ENCODE measurements around the gene RPL41.
A peak's percentile ranks its signal among the peaks of the same experiment; 100 is the strongest.

The RPL41 gene

GRCh38 chr12:56127888-56128669 is 11.6 kb downstream of the RPL41 start, which contains the start of gene ESYT1:
ESYT1 (plus strand) TSS chr12:56128267; CDS start chr12:56128320, 53 bp downstream.
- DNase-seq (ENCODE audit: low read depth), result peak; percentile 100

- no peak for DNase-seq (ENCODE audit: low read depth)
Measured at GRCh38 chr12:56128670-56129205, 12.3 kb downstream of the RPL41 start.

- DNase-seq (ENCODE audit: low read depth), result no peak
Measured at GRCh38 chr12:56129206-56129941, 12.9 kb downstream of the RPL41 start.

- no peak for DNase-seq (ENCODE audit: low read depth)
Measured at GRCh38 chr12:56129942-56130495, 13.6 kb downstream of the RPL41 start.

GRCh38 chr12:56130876-56131275 is 14.4 kb downstream of the RPL41 start:
- no peak for DNase-seq (ENCODE audit: low read depth)

GRCh38 chr12:56134897-56135296 is 18.5 kb downstream of the RPL41 start:
- DNase-seq (ENCODE audit: low read depth), result no peak

- no peak for DNase-seq (ENCODE audit: low read depth)
Measured at GRCh38 chr12:56137853-56138571, 21.6 kb downstream of the RPL41 start.

- DNase-seq (ENCODE audit: low read depth), result no peak
Measured at GRCh38 chr12:56141946-56142784, 25.7 kb downstream of the RPL41 start.

- DNase-seq (ENCODE audit: low read depth), result no peak
Measured at GRCh38 chr12:56143217-56143616, 26.8 kb downstream of the RPL41 start.

- DNase-seq (ENCODE audit: low read depth), result no peak
Measured at GRCh38 chr12:56143870-56144269, 27.4 kb downstream of the RPL41 start.

- DNase-seq (ENCODE audit: low read depth), result no peak
Measured at GRCh38 chr12:56145217-56145616, 28.8 kb downstream of the RPL41 start.

GRCh38 chr12:56146492-56147460 is 30.3 kb downstream of the RPL41 start:
- DNase-seq (ENCODE audit: low read depth), result no peak

GRCh38 chr12:56150563-56150962 is 34.1 kb downstream of the RPL41 start:
- DNase-seq (ENCODE audit: low read depth), result no peak

- DNase-seq (ENCODE audit: low read depth), result no peak
Measured at GRCh38 chr12:56151672-56152131, 35.3 kb downstream of the RPL41 start.

- peak; percentile 77 for DNase-seq (ENCODE audit: low read depth)
Measured at GRCh38 chr12:56152132-56152755, 35.8 kb downstream of the RPL41 start, which contains the start of gene MYL6B. MYL6B (plus strand) TSS chr12:56152587; CDS start chr12:56153919, 1,332 bp downstream.

- DNase-seq (ENCODE audit: low read depth), result no peak
Measured at GRCh38 chr12:56152756-56153677, 36.6 kb downstream of the RPL41 start.

- no peak for DNase-seq (ENCODE audit: low read depth)
Measured at GRCh38 chr12:56153678-56154065, 37.2 kb downstream of the RPL41 start.

- no peak for DNase-seq (ENCODE audit: low read depth)
Measured at GRCh38 chr12:56154246-56154771, 37.9 kb downstream of the RPL41 start.
